Gastroesophageal sphincter (tissue), 3 donors: Measurements from ENCODE around the gene PRR32.

Source experiments
- CTCF ChIP-seq, 4 experiments: fragments of 200-600 bp in 2 of 4; fragments of 450-650 bp in 2 of 4; sonication (generic) in 1 of 4; IDR thresholded peaks; one replicate each; pipeline ENCODE4 v1.5.1; 2017 to 2019; ENCODE audit warnings: antibody characterized with exemption in 4 of 4, mild to moderate bottlenecking in 2 of 4, moderate library complexity in 2 of 4
- POLR2AphosphoS5 ChIP-seq: sonication (generic); formaldehyde crosslinking; IDR thresholded peaks from one replicate; pipeline ENCODE4 v1.6.1; 2017; ENCODE audit warnings: antibody characterized with exemption

DNA sequence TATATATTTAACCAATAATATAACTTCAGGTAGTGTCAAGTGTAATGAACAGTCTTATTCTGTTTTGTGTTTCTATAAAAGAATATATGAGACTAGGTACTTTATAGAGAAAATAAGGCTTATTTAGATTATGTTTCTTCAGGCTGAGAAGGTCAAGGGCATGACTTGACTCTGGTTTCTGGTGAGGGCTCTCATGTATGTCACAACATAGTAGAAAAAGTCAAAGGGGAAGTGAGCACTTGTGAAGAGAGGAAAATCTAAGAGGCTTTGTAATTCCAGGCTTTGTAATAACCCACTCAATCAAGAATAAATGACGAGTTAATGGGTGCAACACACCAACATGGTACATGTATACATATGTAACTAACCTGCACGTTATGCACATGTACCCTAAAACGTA is 27.6 kb downstream of the PRR32 start:
- no peak for TF ChIP-seq CTCF (IDR thresholded peaks at IDR 0.05)
- TF ChIP-seq POLR2AphosphoS5 = no peak
